ENCODE results near the gene MTA2.
A peak's percentile ranks its signal among the peaks of the same experiment; 100 is the strongest.
"Not testable (repeated sequence)": the region's sequence is repeated elsewhere in the genome, so short reads cannot be mapped to it uniquely, and the experiment has no call there.

The MTA2 gene

GRCh38 chr11:62592146-62592815, 9.4 kb downstream of the MTA2 start:
- DNase-seq, result no peak

DNA sequence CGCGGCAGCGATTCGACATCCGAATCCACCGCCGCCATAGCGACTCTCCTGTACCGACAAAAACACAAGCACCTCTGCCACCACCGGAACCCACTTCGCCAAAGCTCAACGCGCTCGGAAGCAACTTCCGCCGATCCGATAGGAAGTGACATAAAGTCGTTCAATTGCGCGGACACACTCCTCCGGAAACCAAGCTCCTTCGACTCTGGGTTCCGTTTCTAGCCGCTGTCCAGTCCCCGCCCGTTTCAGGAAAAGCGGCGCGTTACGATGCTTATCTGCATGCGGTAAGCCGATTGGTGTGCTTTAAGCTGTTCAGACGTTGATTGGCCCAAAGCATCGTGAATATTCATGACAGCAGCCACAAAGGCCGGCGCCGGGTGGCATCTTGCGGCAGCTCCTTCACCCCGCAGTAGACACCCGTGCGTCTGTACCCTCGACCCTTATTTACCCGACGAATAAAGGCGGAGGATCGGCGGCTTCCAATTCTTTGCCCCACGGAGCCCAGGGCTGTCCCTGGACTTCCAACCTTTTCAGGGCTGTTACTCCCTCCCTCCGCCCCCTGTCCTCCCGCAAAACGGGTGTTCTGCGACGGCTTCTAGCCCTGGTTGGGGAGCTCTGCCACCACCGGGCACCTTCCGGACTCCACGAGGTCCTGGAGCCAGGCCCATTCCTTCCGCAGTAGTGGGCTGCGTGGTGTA, 10.1 kb downstream of the MTA2 start, which contains the start of gene TUT1:
Gene TUT1, minus strand, starts transcription at position 76 of the 698 bp plus-strand sequence. Its CDS starts 38 bp downstream, at position 38.
- DNase-seq, result peak; percentile 99

DNA sequence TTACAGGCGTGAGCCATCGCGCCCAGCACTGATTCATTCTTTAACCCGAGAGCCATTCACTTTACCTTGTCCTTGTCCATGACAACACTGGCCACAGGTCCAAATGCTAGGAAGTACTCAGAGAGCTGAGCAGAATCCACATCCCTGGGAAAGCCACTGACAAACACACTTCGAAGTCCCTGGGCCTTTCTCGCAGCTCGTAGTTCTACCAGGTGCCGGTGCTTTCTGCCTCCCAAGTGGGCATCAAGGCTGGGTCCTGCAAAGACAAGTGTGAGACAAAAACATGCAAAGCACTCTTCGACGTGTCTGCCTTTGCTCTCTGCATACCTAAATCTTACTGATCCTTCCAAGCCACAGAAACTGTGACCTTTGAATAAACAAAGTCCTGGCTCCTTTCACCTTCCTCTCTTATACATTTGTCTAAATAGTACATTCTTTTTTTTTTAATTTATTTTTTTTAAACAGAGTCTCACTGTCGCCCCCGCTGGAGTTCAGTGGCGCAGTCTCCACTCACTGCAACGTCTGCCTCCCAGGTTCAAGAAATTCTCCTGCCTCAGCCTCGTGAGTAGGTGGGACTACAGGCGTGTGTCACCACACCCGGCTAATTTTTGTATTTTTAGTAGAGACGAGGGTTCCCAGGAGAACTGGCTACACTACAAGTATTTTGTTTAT, 12.6 kb downstream of the MTA2 start:
- no peak for DNase-seq

- DNase-seq, result not testable (repeated sequence)
These were observed 16.3 kb downstream of the MTA2 start for GRCh38 chr11:62585356-62585755.

DNA sequence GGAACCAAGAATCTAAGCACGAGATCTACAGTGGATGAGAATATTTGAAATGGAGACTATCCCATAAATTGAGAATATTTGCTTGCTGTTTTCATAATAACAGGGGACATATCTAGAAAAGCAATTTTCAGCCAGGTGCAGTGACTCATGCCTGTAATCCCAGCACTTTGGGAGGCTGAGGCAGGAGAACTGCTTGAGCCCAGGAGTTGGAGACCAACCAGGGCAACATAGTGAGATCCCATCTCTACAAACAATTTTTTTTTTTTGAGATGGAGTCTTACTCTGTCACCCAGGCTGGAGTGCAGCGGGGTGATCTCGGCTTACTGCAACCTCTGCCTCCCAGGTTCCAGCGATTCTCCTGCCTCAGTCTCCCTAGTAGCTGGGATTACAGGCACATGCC, 19.9 kb downstream of the MTA2 start:
- not testable (repeated sequence) for DNase-seq

- DNase-seq, result no peak
These were observed 20.5 kb downstream of the MTA2 start for GRCh38 chr11:62580959-62581715.

DNA sequence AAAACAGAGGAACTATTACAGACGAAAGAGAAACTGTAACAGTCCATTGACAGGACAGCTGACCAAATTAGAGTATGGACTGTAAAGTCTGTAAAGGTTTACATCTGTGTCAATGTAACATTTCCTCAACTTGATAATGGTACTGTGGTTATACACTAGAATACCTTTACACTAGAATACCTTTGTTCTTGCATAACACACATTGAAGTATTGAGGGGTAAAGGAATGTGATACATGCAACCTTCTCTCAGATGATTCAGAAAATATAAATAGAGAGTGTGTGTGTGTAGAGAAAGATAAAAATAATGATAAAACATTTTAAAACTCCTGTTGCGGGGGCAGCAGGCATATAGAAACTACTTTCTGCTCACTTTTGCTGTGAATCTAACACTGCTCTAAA, 22.4 kb downstream of the MTA2 start:
- no peak for DNase-seq

DNA sequence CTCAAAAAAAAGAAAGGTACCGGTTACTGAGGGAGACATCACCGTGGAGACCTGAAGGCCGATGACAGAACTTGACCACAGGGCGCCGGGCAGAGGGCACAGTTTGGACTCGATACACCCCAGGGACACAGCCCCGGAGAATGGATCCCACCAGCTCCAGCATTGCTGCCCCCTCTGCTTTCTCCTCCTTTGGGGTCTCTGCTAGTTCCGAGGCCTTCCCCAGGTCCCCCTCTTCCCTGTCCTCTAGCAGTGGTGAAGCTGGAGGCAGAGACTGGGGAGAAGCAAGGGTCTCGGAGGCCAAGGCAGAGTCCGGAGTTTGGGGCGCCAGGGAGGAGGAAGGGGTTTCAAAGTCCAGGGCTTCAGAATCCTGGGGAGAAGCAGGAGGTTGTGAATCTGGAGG, 23.1 kb downstream of the MTA2 start:
- DNase-seq, result no peak

- DNase-seq, result no peak
These were observed 24.5 kb downstream of the MTA2 start for GRCh38 chr11:62577046-62577714.

- no peak for DNase-seq
These were observed 25.8 kb downstream of the MTA2 start for GRCh38 chr11:62575837-62576236.

- DNase-seq, result no peak
These were observed 26.5 kb downstream of the MTA2 start for GRCh38 chr11:62575156-62575555.

- DNase-seq, result no peak
These were observed 27.1 kb downstream of the MTA2 start for GRCh38 chr11:62574363-62575071.

GRCh38 chr11:62573592-62574362, 27.9 kb downstream of the MTA2 start, which contains the start of gene EEF1G:
Gene EEF1G (minus strand): TSS chr11:62573891. CDS start chr11:62573842, 49 bp downstream.
- DNase-seq, result peak; percentile 95

GRCh38 chr11:62573006-62573591, 28.6 kb downstream of the MTA2 start:
- DNase-seq, result no peak

DNA sequence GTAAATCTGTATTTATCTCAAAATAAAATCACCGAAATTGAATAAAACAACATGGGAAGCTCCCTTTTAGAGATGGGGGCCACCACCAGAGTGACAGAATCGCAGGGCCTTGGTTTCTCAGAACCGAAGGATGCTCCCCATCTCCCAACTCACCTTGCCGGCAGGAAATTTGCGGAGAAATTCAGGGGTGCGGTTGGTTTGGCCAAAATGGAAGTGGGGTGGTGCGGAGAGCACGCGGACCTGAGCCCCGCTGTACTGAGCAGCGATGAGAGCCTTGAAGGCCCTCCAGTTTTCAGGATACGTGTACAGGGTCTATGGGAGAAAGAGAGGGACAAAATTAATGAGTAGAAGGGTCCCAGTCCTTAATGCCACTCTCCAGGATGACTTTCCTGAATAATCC, 29.2 kb downstream of the MTA2 start:
- DNase-seq, result no peak

GRCh38 chr11:62571493-62571892, 30.2 kb downstream of the MTA2 start:
- not testable (repeated sequence) for DNase-seq

DNA sequence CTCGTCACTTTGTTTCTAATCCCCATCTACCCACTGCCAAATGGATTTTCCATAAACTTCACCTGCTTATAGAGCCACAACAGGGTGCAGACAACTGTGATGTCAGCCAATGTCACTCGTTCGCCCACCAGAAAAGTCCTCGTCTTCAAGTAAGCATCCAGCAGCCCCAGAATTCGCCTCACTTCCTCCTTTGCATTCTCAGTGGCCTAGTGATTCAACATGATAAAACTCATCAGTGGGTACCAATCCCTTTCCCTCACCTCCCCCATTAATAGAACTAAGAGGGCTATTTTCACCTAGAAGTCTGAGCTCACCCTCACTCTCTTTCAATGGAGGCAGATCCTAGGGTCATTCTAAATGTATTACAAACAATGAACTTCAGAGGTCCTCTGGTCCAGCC, 30.8 kb downstream of the MTA2 start:
- DNase-seq, result not testable (repeated sequence)

DNA sequence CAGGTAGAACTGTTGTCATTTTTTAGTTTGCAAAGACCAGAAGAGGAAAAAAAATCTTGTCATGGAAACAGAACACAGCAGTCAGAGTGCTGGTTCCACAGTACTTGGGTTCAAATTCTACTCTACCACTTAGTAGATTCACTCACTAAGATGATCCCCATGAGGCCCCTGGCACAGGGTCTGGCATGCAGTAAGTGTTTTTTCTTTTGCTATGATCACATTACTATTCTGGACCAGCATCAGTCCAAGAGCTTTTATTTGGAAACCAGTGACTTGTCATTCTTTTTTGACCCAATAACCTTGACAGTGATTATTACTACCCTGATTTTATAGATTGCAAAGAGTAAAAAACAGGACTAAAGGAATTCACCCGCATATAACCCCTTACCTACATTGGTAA, 32.1 kb downstream of the MTA2 start:
- no peak for DNase-seq

DNA sequence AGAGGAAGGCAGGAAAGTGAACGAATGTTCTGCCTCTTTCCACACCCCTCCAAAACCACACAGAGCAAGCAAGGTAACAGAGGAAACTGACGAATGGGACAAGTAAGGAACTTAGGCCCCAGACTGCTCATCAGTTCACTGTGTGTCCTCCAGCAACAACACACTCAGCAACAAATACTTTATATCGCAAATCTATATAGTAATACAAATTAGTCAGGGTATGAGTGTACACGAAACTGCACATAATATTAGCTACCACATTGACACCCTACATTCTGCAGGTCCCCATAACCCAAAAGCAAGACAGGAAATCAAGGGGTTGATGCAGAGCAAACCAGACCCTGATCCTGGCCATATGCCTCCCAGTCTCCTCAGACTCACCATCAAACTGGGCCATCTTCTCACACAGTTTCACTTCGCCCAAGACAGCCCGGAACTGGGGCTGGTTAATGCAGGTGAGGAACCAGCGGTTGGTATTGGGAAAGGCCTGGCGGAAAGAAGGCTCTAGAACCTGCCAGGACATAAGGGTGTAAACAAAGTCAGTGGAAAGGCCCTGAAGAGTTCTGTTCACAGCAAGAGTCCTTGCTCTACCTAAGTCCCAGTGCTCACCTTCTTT, 34.5 kb downstream of the MTA2 start:
- DNase-seq, result no peak

GRCh38 chr11:62566247-62566646, 35.4 kb downstream of the MTA2 start:
- no peak for DNase-seq
